ENCODE data around the gene TMPRSS11E.

DNA sequence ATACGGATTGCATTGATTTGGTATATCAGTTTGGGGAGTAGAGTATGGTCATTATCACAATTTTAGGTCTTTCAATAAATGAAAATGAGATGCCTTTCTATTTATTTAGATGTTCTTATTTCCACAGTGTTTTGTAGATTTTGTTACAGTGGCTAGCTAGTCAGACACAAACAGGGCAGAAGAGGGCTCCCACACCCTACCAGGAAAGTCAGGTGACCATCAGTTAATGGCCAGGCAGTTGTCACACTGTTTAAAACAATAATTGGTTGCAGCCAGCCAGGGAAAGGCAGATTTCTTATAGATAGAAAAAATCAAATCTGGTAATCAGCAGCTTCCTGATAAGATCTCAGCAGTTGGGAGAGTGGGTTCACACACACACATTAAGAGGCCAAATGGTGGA lies 71.6 kb downstream of the TMPRSS11E start:
- TF ChIP-seq, protein P1, sequence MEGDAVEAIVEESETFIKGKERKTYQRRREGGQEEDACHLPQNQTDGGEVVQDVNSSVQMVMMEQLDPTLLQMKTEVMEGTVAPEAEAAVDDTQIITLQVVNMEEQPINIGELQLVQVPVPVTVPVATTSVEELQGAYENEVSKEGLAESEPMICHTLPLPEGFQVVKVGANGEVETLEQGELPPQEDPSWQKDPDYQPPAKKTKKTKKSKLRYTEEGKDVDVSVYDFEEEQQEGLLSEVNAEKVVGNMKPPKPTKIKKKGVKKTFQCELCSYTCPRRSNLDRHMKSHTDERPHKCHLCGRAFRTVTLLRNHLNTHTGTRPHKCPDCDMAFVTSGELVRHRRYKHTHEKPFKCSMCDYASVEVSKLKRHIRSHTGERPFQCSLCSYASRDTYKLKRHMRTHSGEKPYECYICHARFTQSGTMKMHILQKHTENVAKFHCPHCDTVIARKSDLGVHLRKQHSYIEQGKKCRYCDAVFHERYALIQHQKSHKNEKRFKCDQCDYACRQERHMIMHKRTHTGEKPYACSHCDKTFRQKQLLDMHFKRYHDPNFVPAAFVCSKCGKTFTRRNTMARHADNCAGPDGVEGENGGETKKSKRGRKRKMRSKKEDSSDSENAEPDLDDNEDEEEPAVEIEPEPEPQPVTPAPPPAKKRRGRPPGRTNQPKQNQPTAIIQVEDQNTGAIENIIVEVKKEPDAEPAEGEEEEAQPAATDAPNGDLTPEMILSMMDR (conservative IDR thresholded peaks at IDR 0.05 in 1 of 2, IDR thresholded peaks at IDR 0.05 in 1 of 2; ENCODE audit: low read depth in 1 of 2, low read length in 2 of 2), result no peak
- no peak for TF ChIP-seq EZH2 (IDR thresholded peaks at IDR 0.05; ENCODE audit: low read length, missing control alignments)
